Body of pancreas (tissue), 4 donors: ENCODE measurements around the gene HUNK. TPM values are rescaled to one million over a fixed set of nuclear protein-coding genes. Genes with fewer than 3 reads are reported as not detected.

Experiments
- ATAC-seq: fragments of 150-250 bp; one replicate; pipeline ENCODE4 v1.9.1; 2016
- DNase-seq, 4 donors: peaks; one replicate each; pipeline ENCODE4 v3.0.0-alpha.2; 2019
- H3K27ac ChIP-seq, 4 donors: fragments of 200-600 bp; sonication (generic); 1 replicate in 3 of 4; 2 replicates in 1 of 4; pipeline versions ENCODE4 v1.5.1 to v1.6.1; 2016 to 2019; ENCODE audit warnings: mild to moderate bottlenecking in 1 of 4, mixed read lengths in 1 of 4, moderate library complexity in 1 of 4
- H3K27me3 ChIP-seq, 2 donors: fragments of 200-600 bp; sonication (generic); one replicate each; pipeline ENCODE4 v1.6.0; 2016; ENCODE audit warnings: mild to moderate bottlenecking in 1 of 2
- H3K36me3 ChIP-seq, 2 donors: fragments of 200-600 bp; sonication (generic); replicated peaks in 1 of 2; 2 replicates each; pipeline ENCODE4 v1.5.1; 2016; ENCODE audit warnings: low read depth in 2 of 2; ENCODE audit not compliant: insufficient read depth in 1 of 2
- H3K4me1 ChIP-seq: fragments of 200-600 bp; sonication (generic); one replicate; pipeline ENCODE4 v1.6.0; 2016
- H3K4me3 ChIP-seq, 2 donors: fragments of 200-600 bp; sonication (generic); 1 replicate in 1 of 2; 2 replicates in 1 of 2; pipeline ENCODE4 v1.5.1; 2016 to 2019
- H3K9me3 ChIP-seq, 3 donors: fragments of 200-600 bp; sonication (generic); 1 replicate in 2 of 3; 2 replicates in 1 of 3; pipeline ENCODE4 v1.5.1; 2016
- CTCF ChIP-seq, 7 experiments: fragments of 450-650 bp in 4 of 7; fragments of 200-600 bp in 3 of 7; sonication (generic) in 3 of 7; IDR thresholded peaks; one replicate each; pipeline ENCODE4 v1.5.1; 2016 to 2019; ENCODE audit warnings: antibody characterized with exemption in 7 of 7
- POLR2A ChIP-seq, 3 donors: fragments of 450-650 bp; IDR thresholded peaks; one replicate each; pipeline ENCODE4 v1.6.1; 2016; ENCODE audit warnings: antibody characterized with exemption in 3 of 3, mild to moderate bottlenecking in 2 of 3
- whole genome bisulfite sequencing, 2 donors: methylation state at CpG; one replicate each; pipeline ENCODE4 v1.1.5; 2017; 5-methylcytosine and 5-hydroxymethylcytosine counted together
- intact Hi-C: fragments of 100-400 bp; cut with DNase I; formaldehyde crosslinking; loops from one replicate; pipeline ENCODE4 v1.15.1; 2023
- total RNA-seq, 2 donors: library from RNA; depleted of rRNA; stranded (reverse); fragments of >200 nt; gene quantifications; one replicate each; pipeline ENCODE4 v1.1.0, GENCODE V29; 2016

HUNK gene
- total RNA-seq, 2 donors from 2014 or later: 6.7 to 9.2 TPM

- ATAC-seq (peak; percentile 84), DNase-seq (peak; percentile 73 to 81 (median 76))
- WGBS, 2 donors: 30% methylated on average over 16 to 20 of the region's 20 CpGs
- TF ChIP-seq POLR2A (IDR thresholded peaks at IDR 0.05) (no peak), CTCF (IDR thresholded peaks at IDR 0.05) (no peak)
- Histone ChIP-seq H3K27ac (peak overlapping the region in 3 of 4 donors; percentile 62 to 78 (median 66)), H3K36me3 (no peaks in the 10 kb centered on the region), H3K27me3 (no peaks in the 10 kb centered on the region), H3K4me1 (peaks cover 59% of the 10 kb centered on the region), H3K9me3 (no peaks in the 10 kb centered on the region), H3K4me3 (no peak overlapping the region)
- intact Hi-C loops: no loop called here
Observed at GRCh38 chr21:31908106-31909031, 35.5 kb downstream of the HUNK start.

- no peak for DNase-seq
- H3K27me3 ChIP-seq: no peaks in the 10 kb centered on the region
- TF ChIP-seq CTCF (IDR thresholded peaks at IDR 0.05): no peak
- TF ChIP-seq POLR2A (IDR thresholded peaks at IDR 0.05): no peak
- no peak overlapping the region for H3K4me3 ChIP-seq
- peak overlapping the region in 3 of 4 donors; percentile 62 to 78 (median 66) for H3K27ac ChIP-seq
- intact Hi-C loops: no loop called here
- H3K36me3 ChIP-seq: no peaks in the 10 kb centered on the region
- 54 to 57% methylated on average over 18 of the region's 18 CpGs for WGBS, 2 donors
- no peaks in the 10 kb centered on the region for H3K9me3 ChIP-seq
- H3K4me1 ChIP-seq: peaks cover 69% of the 10 kb centered on the region
- ATAC-seq: peak; percentile 65
Observed at GRCh38 chr21:31909153-31910073, 36.6 kb downstream of the HUNK start.

GRCh38 chr21:31910074-31910470, 37.3 kb downstream of the HUNK start:
- peaks cover 75% of the 10 kb centered on the region for H3K4me1 ChIP-seq
- ATAC-seq (no peak), DNase-seq (no peak)
- H3K36me3 ChIP-seq: no peaks in the 10 kb centered on the region
- H3K9me3 ChIP-seq: no peaks in the 10 kb centered on the region
- H3K27me3 ChIP-seq: no peaks in the 10 kb centered on the region
- TF ChIP-seq CTCF (IDR thresholded peaks at IDR 0.05): no peak
- TF ChIP-seq POLR2A (IDR thresholded peaks at IDR 0.05): no peak
- WGBS, 2 donors: 92 to 95% methylated on average over 2 of the region's 2 CpGs
- intact Hi-C loops: no loop called here
- peak overlapping the region in 2 of 4 donors; percentile 66 to 78 for H3K27ac ChIP-seq
- no peak overlapping the region for H3K4me3 ChIP-seq

DNA sequence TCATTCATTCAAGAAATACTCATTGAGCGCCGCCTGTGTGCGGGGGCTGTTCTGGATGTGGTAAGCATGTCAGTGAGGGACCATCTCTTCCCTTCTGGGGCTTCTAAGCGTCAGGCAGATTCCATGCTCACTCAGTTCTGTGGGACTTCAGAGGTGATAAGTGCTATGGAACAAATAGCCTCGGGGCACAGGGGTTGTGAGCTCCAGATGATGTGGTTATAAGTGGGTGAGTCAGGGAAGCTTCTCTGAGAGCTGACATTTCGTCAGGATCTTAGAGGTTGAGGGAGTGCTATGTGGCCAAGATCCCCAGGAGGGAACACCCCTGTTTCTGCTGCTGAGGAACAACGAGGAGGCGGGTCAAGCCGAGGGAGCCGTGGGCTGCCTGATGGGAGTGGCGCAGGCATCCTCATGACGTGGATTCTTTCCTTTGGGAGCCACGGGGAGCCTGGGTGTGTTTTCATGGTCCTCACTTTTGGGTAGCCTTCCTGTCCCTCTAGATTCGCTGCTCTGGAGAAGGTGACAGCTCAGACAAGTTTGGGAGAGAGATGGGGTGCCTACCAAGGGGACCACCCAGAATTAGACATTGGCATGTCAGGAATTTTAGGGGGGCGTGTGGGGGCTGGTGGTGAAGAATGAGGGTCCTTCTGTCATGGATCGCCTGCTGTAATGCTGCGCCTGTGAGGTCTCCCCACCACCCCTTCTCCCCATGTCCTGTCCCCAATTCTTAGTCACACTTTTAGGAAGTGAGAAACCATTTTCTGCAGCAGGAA, 38.5 kb downstream of the HUNK start:
- intact Hi-C loops: no loop called here
- 86 to 94% methylated on average over 17 of the region's 17 CpGs for WGBS, 2 donors
- Histone ChIP-seq H3K27me3 (no peaks in the 10 kb centered on the region), H3K4me3 (no peak overlapping the region), H3K27ac (no peak overlapping the region), H3K9me3 (no peaks in the 10 kb centered on the region), H3K4me1 (peaks cover 66% of the 10 kb centered on the region), H3K36me3 (no peaks in the 10 kb centered on the region)
- no peak for DNase-seq
- no peak for ATAC-seq
- TF ChIP-seq POLR2A (IDR thresholded peaks at IDR 0.05) (no peak), CTCF (IDR thresholded peaks at IDR 0.05) (no peak)
